Measurements from ENCODE around the gene UGT2B7.
"Not testable (repeated sequence)": the region's sequence is repeated elsewhere in the genome, so short reads cannot be mapped to it uniquely, and the experiment has no call there.

UGT2B7 gene

GRCh38 chr4:69078852-69079251 is 17.4 kb upstream of the UGT2B7 start:
- DNase-seq (ENCODE audit: low read depth in 2 of 2, low spot score in 1 of 2): no peak

- DNase-seq (ENCODE audit: low read depth in 2 of 2, low spot score in 1 of 2): no peak
Measured at GRCh38 chr4:69088473-69088872, 7.8 kb upstream of the UGT2B7 start.

- no peak for DNase-seq (ENCODE audit: low read depth in 2 of 2, low spot score in 1 of 2)
Measured at GRCh38 chr4:69089388-69089787, 6.9 kb upstream of the UGT2B7 start.

GRCh38 chr4:69092190-69092589 is 4.1 kb upstream of the UGT2B7 start:
- no peak for DNase-seq (ENCODE audit: low read depth in 2 of 2, low spot score in 1 of 2)

- DNase-seq (ENCODE audit: low read depth in 2 of 2, low spot score in 1 of 2): no peak
Measured at GRCh38 chr4:69092980-69093568, 3.2 kb upstream of the UGT2B7 start.

- DNase-seq (ENCODE audit: low read depth in 2 of 2, low spot score in 1 of 2): no peak
Measured at GRCh38 chr4:69093681-69094080, 2.6 kb upstream of the UGT2B7 start.

GRCh38 chr4:69095301-69095731 is 958 bp upstream of the UGT2B7 start:
- DNase-seq (ENCODE audit: low read depth in 2 of 2, low spot score in 1 of 2): no peak

- DNase-seq (ENCODE audit: low read depth in 2 of 2, low spot score in 1 of 2): no peak
Measured at GRCh38 chr4:69096810-69097209, 536 bp downstream of the UGT2B7 start.

GRCh38 chr4:69098470-69098869 is 2.2 kb downstream of the UGT2B7 start:
- no peak for DNase-seq (ENCODE audit: low read depth in 2 of 2, low spot score in 1 of 2)

- DNase-seq (ENCODE audit: low read depth in 2 of 2, low spot score in 1 of 2): no peak
Measured at GRCh38 chr4:69099910-69100309, 3.6 kb downstream of the UGT2B7 start.

- not testable (repeated sequence) for DNase-seq (ENCODE audit: low read depth in 2 of 2, low spot score in 1 of 2)
Measured at GRCh38 chr4:69102668-69103067, 6.4 kb downstream of the UGT2B7 start.

GRCh38 chr4:69104719-69105275 is 8.5 kb downstream of the UGT2B7 start:
- no peak for DNase-seq (ENCODE audit: low read depth in 2 of 2, low spot score in 1 of 2)

- not testable (repeated sequence) for DNase-seq (ENCODE audit: low read depth in 2 of 2, low spot score in 1 of 2)
Measured at GRCh38 chr4:69115151-69115850, 19.0 kb downstream of the UGT2B7 start.

- DNase-seq (ENCODE audit: low read depth in 2 of 2, low spot score in 1 of 2): no peak
Measured at GRCh38 chr4:69115851-69116213, 19.6 kb downstream of the UGT2B7 start.

- DNase-seq (ENCODE audit: low read depth in 2 of 2, low spot score in 1 of 2): no peak
Measured at GRCh38 chr4:69116645-69117321, 20.5 kb downstream of the UGT2B7 start.

- no peak for DNase-seq (ENCODE audit: low read depth in 2 of 2, low spot score in 1 of 2)
Measured at GRCh38 chr4:69120870-69121269, 24.6 kb downstream of the UGT2B7 start.

- DNase-seq (ENCODE audit: low read depth in 2 of 2, low spot score in 1 of 2): no peak
Measured at GRCh38 chr4:69122476-69122875, 26.2 kb downstream of the UGT2B7 start.

- DNase-seq (ENCODE audit: low read depth in 2 of 2, low spot score in 1 of 2): no peak
Measured at GRCh38 chr4:69124941-69125340, 28.7 kb downstream of the UGT2B7 start.

GRCh38 chr4:69126024-69126423 is 29.8 kb downstream of the UGT2B7 start:
- DNase-seq (ENCODE audit: low read depth in 2 of 2, low spot score in 1 of 2): no peak

GRCh38 chr4:69133993-69134392 is 37.7 kb downstream of the UGT2B7 start:
- no peak for DNase-seq (ENCODE audit: low read depth in 2 of 2, low spot score in 1 of 2)

- no peak for DNase-seq (ENCODE audit: low read depth in 2 of 2, low spot score in 1 of 2)
Measured at GRCh38 chr4:69134471-69134870, 38.2 kb downstream of the UGT2B7 start.

- no peak for DNase-seq (ENCODE audit: low read depth in 2 of 2, low spot score in 1 of 2)
Measured at GRCh38 chr4:69141320-69141719, 45.0 kb downstream of the UGT2B7 start.
